PFSK-1 (cell line): ENCODE results near the gene SLX9.

Experiments used
- POLR2AphosphoS5 ChIP-seq: IDR thresholded peaks from 2 replicates; pipeline ENCODE4 v1.6.1; 2012; ENCODE audit warnings: low read depth, mild to moderate bottlenecking, control low read depth, low read length, moderate library complexity
- REST ChIP-seq, 2 experiments: IDR thresholded peaks; 2 replicates each; pipeline versions ENCODE4 v1.6.1 to v1.8.0; 2011 to 2012; ENCODE audit warnings: low read depth in 2 of 2, low read length in 2 of 2, control low read depth in 1 of 2, inconsistent platforms in 1 of 2, mild to moderate bottlenecking in 1 of 2, moderate library complexity in 1 of 2; ENCODE audit not compliant: insufficient read depth in 1 of 2

- TF ChIP-seq POLR2AphosphoS5: no peak
- TF ChIP-seq REST (IDR thresholded peaks at IDR 0.05; ENCODE audit: insufficient read depth in 1 of 2, low read depth in 2 of 2, low read length in 2 of 2): no peak
Observed at GRCh38 chr21:44979687-44980561, 40.1 kb downstream of the SLX9 start.
